HG03575 (cell line): Measurements from ENCODE around the gene RNASE8.
A peak's percentile ranks its signal among the peaks of the same experiment; 100 is the strongest.

Experiments
- ATAC-seq: cut with Tn5 transposase; IDR thresholded peaks from one replicate; pipeline ENCODE4 v1.9.1; 2021; ENCODE audit not compliant: unreplicated experiment, insufficient number of reproducible peaks, low FRiP score; ENCODE audit errors: extremely low read depth

RNASE8 gene

DNA sequence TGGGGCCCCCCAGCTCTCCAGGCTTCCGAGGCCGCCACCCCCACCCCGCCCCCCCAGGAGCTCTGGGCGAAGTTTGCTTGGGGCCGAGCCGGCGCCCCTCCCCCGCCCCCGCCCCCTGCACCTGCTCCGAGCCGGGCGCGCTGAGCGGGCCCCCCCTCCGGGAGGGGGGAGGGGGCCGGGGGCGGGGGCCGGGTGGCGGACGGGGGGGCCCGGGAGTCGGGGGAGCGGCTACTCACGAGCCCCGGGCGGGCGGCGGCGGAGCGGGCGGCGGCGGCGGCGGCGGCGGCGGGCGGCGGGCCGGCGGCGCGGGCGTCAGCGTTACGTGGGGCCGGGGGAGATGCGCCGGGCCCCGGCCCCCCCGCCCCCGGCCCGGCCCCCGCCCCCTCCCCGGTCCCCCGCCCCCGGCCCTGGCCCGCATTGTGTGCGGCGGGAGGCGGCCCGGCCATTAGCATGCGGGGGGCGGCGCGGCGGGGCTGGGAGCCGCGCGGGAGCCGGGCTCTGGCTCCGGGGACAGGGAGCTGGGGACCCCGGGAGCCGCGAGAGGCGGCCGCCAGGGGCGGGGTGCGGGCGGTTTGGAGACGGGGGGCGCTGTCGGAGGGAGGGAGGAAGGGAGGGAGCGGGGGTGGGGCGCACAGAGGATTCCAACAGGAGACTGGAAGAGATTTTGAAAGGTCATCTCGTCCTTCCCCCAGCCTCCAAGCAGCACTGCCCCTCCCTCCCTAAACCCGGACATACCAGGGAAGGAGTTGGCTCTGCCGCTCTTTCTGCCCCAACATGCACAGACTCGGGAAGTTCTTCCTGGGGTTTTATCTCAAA, 40.7 kb downstream of the RNASE8 start, which contains the start of gene ZNF219:
TSS of gene ZNF219 (minus strand) at position 580 of the 816 bp plus-strand sequence. CDS start 5,064 bp downstream, outside the sequence.
- no peak for ATAC-seq

GRCh38 chr14:21098892-21099595, 41.4 kb downstream of the RNASE8 start:
- ATAC-seq: no peak

DNA sequence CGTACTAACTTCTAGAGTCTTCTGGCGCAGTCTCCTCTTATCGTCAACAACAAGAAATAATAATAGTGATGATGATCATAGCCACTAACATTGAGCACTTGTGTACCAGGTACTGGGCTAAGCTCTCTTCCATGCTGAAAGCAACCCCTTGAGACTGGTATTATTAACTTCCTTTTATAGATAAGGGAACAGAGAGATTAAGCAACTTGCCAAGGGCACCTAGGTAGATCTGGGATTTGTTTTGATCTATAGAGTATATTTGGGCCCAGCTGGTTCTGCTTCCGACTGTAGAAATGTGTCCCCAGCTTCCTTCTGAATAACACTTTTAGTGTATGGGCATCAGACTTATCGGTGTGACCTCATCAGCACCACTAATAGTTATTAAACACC, 42.0 kb downstream of the RNASE8 start:
- ATAC-seq: no peak

GRCh38 chr14:21100931-21101330, 43.3 kb downstream of the RNASE8 start, which contains the start of gene TMEM253:
TSS of gene TMEM253 (plus strand) at chr14:21101066. CDS start at chr14:21101344, 278 bp downstream.
- no peak for ATAC-seq

DNA sequence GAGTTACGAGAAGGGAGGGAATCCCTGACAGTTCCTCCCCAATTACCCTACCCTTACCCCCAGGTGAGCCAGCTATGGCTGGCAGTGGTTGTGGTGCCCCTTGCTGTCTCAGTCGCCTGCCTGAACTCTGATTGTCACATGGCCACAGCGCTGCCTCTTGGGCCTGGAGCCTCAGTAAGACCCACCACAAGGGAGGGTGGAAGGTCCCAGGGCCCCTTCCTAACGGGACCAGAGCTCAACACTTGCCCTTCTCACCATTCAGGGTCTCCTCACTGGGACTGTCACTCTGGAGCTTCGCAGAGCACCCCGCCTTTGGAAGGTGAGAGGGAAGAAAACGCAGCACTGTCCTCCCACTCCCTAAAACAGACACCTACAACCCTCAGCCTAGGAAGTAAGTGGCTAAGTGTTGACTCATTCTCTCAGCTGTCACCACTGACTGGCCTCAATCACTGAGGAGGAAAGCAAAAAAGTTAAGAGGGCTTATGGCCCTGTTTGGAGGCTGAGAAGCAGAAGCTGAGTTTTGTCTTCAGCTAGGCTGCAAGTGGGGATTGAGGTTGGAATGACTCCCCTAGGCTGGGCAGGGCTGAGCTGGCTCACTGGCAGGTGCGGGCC, 44.3 kb downstream of the RNASE8 start:
- no peak for ATAC-seq

- ATAC-seq: no peak
Observed at GRCh38 chr14:21102521-21103410, 45.1 kb downstream of the RNASE8 start.

DNA sequence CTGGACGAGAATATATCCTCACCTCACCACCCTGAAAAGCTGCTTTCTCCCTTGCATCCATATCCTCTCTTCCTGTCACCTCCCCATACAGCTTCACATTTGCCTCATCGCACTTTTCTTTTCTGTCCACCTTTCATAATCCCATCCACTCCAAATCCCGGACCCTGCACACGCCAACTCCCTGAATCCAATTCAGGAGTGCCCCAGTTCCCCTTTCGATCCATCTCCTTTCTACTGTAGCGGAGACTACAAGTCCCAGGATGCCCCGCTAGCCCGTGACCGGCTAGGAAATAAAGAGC, 45.7 kb downstream of the RNASE8 start:
- ATAC-seq: no peak

DNA sequence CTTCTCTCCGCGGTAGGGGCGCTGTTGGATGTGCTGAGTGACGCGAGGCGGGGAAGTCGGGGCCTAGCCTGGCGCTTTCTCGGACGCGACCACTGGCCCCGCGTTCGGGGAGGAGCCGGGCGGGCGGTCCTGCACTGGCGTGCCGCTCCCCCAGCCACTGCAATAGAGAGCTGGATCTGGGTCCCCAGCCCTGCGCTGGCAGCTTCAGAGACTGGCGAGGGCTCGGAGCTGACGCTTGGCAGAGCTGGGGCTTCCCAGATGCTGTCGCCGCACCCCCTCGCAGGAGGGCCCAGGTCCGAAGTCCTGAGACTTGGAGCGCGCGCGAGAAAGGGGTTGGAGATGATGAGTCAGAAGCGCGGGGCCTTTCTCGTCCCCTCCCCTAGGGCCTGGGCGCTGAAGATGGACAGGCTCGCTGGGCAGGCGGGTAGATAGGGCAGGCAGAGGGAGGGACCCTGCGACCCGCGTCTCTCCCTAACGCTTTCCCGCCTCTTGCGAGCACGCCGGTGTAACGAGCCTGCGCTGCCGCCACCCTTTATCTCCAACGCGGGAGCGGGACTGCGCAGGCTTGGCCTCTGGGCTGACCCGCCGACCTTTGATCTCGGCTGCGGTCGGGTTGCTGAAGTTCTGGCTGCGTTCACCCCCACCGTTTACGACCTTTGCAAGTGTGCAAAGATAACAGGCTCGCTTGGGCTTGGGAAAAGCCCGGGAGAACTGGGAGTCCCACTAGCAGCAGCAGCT, 46.3 kb downstream of the RNASE8 start:
- ATAC-seq: peak; percentile 70

GRCh38 chr14:21104448-21105060, 46.9 kb downstream of the RNASE8 start:
- ATAC-seq: peak; percentile 24

DNA sequence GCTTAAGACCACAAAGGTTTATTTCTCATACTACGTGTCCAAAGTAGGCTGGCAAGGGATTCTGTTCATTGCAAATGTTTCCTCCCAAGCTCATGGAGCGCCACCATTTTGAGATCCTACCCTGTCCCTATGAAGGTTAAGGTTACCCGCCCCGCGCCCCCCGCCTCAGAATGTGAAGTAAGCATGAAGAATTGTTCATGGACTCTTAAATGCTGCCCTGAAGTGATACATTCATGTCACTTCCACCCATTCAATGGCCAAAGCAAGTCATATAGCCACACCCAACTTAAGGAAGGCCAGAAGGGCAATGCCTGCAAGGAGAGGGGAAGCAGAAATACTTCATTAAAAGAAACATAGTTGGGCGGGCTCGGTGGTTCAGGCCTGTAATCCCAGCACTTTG, 47.5 kb downstream of the RNASE8 start:
- no peak for ATAC-seq

- ATAC-seq: no peak
Observed at GRCh38 chr14:21106176-21106497, 48.5 kb downstream of the RNASE8 start.

DNA sequence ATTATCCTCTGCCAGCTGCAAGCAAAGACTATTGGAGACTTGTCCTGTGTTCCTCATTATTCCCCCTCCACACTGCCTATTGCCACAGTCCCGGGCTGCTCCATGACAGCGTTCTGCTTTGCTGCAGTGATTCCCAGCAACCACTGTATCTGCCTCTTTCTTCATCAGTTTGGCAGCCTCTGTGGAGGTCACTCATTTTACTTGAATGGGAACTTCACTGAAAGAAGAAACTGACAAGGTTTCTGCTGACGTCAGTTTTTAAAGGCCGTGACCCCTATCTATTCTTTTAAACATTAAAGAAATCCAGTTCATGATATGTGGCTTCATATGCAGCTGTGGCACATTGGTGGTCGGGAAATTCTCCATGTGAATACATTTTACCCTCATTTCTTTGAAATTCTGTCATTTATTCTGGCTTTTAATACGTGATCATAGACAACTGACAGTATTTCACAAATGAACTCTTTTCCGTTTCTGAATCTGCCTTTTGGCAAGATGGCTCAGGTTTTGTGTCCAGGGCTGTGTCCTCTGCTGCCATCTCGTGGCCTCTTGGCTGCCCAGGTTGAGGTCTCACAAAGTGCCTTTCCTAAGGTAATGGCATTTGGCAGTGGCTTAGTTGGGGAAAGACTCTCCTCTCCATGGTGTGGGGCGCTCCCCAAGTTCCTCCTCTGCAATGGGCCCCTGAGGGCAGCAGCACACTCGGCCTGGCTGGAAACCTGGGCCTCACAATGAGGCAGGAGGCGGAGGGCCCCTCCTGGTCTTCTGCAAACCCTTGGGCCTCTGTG, 49.1 kb downstream of the RNASE8 start:
- ATAC-seq: no peak

GRCh38 chr14:21107283-21107800, 49.7 kb downstream of the RNASE8 start:
- ATAC-seq: no peak
